Astrocyte (in vitro differentiated cells and primary cell): ENCODE measurements around the gene CFAP210. TPM values are rescaled to one million over a fixed set of nuclear protein-coding genes. Genes with fewer than 3 reads are reported as not detected.
A peak's percentile ranks its signal among the peaks of the same experiment; 100 is the strongest.

Experiments
- DNase-seq: peaks from one replicate; pipeline ENCODE4 v3.0.0-alpha.2; 2010; ENCODE audit warnings: low read depth
- FAIRE-seq: peaks from 2 replicates; lab custom pipeline; 2011; peaks lifted over from hg19 to GRCh38; lab: Jason Lieb, UNC
- H2AFZ ChIP-seq: 2 replicates; pipeline ENCODE4 v1.6.0; 2012; ENCODE audit warnings: low read depth, low read length, inconsistent platforms
- H3K27ac ChIP-seq: 2 replicates; pipeline ENCODE4 v1.5.1; 2011; ENCODE audit warnings: low read depth, low read length, inconsistent platforms
- H3K27me3 ChIP-seq: 2 replicates; pipeline ENCODE4 v1.6.0; 2011; ENCODE audit warnings: low read length, inconsistent platforms; ENCODE audit not compliant: insufficient read depth
- H3K36me3 ChIP-seq: 2 replicates; pipeline ENCODE4 v1.5.1; 2011; ENCODE audit warnings: low read length, inconsistent platforms; ENCODE audit not compliant: insufficient read depth
- H3K4me1 ChIP-seq: 2 replicates; pipeline ENCODE4 v1.5.1; 2011; ENCODE audit warnings: low read length, inconsistent platforms; ENCODE audit not compliant: insufficient read depth
- H3K4me2 ChIP-seq: 2 replicates; pipeline ENCODE4 v1.6.0; 2012; ENCODE audit warnings: low read length, inconsistent platforms
- H3K4me3 ChIP-seq: 2 replicates; pipeline ENCODE4 v1.5.1; 2011; ENCODE audit warnings: low read depth, mild to moderate bottlenecking, low read length, inconsistent platforms; ENCODE audit not compliant: insufficient read depth
- H3K79me2 ChIP-seq: 2 replicates; pipeline ENCODE4 v1.6.0; 2012; ENCODE audit warnings: mild to moderate bottlenecking, low read length, inconsistent platforms; ENCODE audit not compliant: insufficient read depth
- H3K9ac ChIP-seq: 2 replicates; pipeline ENCODE4 v1.6.0; 2012; ENCODE audit warnings: mild to moderate bottlenecking, low read length, inconsistent platforms
- H3K9me3 ChIP-seq: 2 replicates; pipeline ENCODE4 v1.5.1; 2012; ENCODE audit warnings: low read depth, mild to moderate bottlenecking, low read length, inconsistent platforms; ENCODE audit not compliant: insufficient read depth
- H4K20me1 ChIP-seq: 2 replicates; pipeline ENCODE4 v1.6.0; 2012; ENCODE audit warnings: low read length, inconsistent platforms; ENCODE audit not compliant: insufficient read depth
- H3K27ac Mint-ChIP-seq: one replicate; pipeline ENCODE4 v1.8.0; 2021; ENCODE audit warnings: mild to moderate bottlenecking, mixed read lengths; ENCODE audit not compliant: unreplicated experiment
- H3K27me3 Mint-ChIP-seq: one replicate; pipeline ENCODE4 v1.8.0; 2021; ENCODE audit warnings: low read depth, mixed read lengths; ENCODE audit not compliant: unreplicated experiment
- H3K36me3 Mint-ChIP-seq: one replicate; pipeline ENCODE4 v1.8.0; 2021; ENCODE audit warnings: low read depth, mixed read lengths; ENCODE audit not compliant: unreplicated experiment
- H3K4me1 Mint-ChIP-seq: one replicate; pipeline ENCODE4 v1.8.0; 2021; ENCODE audit warnings: low read depth, mixed read lengths; ENCODE audit not compliant: unreplicated experiment
- H3K4me3 Mint-ChIP-seq: one replicate; pipeline ENCODE4 v1.8.0; 2021; ENCODE audit warnings: mild to moderate bottlenecking, moderate library complexity, mixed read lengths; ENCODE audit not compliant: unreplicated experiment
- H3K9me3 Mint-ChIP-seq: one replicate; pipeline ENCODE4 v1.8.0; 2021; ENCODE audit warnings: mild to moderate bottlenecking, mixed read lengths; ENCODE audit not compliant: unreplicated experiment
- EZH2 ChIP-seq: IDR thresholded peaks from 2 replicates; pipeline ENCODE4 v1.6.1; 2012; ENCODE audit warnings: mild to moderate bottlenecking, low read length, inconsistent platforms; ENCODE audit not compliant: insufficient read depth
- total RNA-seq: library from RNA; stranded (reverse); gene quantifications from 2 replicates; pipeline ENCODE4 v1.2.1, GENCODE V29; 2021
- TF ChIP-seq, protein P1 (sequence below): IDR thresholded peaks from 2 replicates; pipeline ENCODE4 v1.5.1; 2011; ENCODE audit warnings: low read depth, mild to moderate bottlenecking, inconsistent platforms, low read length, moderate library complexity; ENCODE audit not compliant: insufficient read depth

Gene CFAP210
- total RNA-seq, 1 donor from 2014 or later, result 0.20 TPM

DNA sequence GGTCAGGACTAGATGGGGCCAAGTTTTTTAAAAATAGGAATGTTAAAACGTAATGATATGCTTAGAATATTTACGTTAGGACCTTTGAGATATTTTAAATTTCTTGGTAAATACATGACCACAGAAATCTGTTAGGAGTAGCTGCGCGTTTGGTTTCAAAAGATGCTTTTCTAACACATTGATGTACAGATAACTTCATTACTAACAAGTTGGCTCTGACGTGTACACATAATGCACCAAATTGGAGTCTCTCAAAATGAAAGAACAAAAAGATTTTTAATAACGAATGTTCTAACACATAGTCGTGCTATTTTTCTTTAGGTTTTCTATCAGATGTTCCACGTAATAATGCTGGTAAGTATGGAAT lies 672 bp upstream of the CFAP210 start:
- TF ChIP-seq, protein P1, sequence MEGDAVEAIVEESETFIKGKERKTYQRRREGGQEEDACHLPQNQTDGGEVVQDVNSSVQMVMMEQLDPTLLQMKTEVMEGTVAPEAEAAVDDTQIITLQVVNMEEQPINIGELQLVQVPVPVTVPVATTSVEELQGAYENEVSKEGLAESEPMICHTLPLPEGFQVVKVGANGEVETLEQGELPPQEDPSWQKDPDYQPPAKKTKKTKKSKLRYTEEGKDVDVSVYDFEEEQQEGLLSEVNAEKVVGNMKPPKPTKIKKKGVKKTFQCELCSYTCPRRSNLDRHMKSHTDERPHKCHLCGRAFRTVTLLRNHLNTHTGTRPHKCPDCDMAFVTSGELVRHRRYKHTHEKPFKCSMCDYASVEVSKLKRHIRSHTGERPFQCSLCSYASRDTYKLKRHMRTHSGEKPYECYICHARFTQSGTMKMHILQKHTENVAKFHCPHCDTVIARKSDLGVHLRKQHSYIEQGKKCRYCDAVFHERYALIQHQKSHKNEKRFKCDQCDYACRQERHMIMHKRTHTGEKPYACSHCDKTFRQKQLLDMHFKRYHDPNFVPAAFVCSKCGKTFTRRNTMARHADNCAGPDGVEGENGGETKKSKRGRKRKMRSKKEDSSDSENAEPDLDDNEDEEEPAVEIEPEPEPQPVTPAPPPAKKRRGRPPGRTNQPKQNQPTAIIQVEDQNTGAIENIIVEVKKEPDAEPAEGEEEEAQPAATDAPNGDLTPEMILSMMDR, result no peak
- no peak for TF ChIP-seq EZH2
- H3K27me3 Mint-ChIP-seq, result peaks cover 3% of the 10 kb centered on the region
- Histone ChIP-seq H3K4me3 (peak overlapping the region; percentile 80), H3K4me2 (peak overlapping the region; percentile 99), H2AFZ (peak overlapping the region; percentile 99), H3K9ac (peak overlapping the region; percentile 85), H3K9me3 (no peaks in the 10 kb centered on the region), H3K27me3 (no peaks in the 10 kb centered on the region), H3K27ac (peak overlapping the region; percentile 80), H4K20me1 (no peaks in the 10 kb centered on the region), H3K4me1 (no peaks in the 10 kb centered on the region), H3K36me3 (no peaks in the 10 kb centered on the region), H3K79me2 (no peaks in the 10 kb centered on the region)
- peak overlapping the region; percentile 72 for H3K27ac Mint-ChIP-seq
- peaks cover 2% of the 10 kb centered on the region for H3K9me3 Mint-ChIP-seq
- FAIRE-seq (no peak), DNase-seq (no peak)
- H3K4me1 Mint-ChIP-seq, result peaks cover 3% of the 10 kb centered on the region
- no peaks in the 10 kb centered on the region for H3K36me3 Mint-ChIP-seq
- peak overlapping the region; percentile 93 for H3K4me3 Mint-ChIP-seq

DNA sequence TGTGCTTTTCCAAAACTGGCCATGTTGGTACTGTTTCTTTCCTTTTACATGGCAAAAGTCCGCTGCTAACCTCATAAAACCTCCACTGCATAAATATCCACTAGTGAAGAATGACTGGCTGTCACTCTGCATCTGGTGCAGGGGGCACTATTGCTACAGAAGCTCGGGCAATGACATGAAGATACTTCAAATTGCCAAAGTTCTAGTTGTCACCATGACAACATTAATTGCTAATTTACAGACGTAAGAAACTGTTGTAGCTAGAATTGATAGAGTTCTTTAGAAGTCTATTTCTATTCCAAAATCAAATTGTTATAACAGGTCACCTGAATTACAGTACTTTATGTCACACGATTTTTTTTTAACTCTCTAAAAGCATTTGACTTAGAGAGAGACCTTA lies 845 bp downstream of the CFAP210 start:
- H3K27ac ChIP-seq, result no peak overlapping the region

DNA sequence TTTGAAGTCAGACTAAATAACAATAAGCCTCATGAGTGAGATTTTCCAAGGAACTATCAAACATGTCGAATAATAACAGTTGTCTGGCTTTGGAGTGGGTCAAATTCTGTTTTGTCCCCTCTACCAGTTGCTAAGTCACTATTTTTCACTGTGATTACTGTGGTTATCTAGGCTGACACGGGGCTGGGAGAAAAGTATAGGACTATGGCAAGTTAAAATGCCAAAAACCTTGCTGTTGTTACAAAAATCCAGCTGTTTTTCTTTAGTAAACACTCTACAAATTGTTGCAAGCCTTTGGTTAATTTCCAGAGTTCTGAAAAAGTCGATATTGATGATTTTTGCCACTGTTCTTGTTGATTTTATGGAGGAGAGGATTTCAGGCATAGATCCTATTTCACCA lies 1.5 kb downstream of the CFAP210 start:
- Histone ChIP-seq H3K4me1 (no peaks in the 10 kb centered on the region), H3K79me2 (no peaks in the 10 kb centered on the region), H3K9ac (no peak overlapping the region), H3K4me2 (no peak overlapping the region), H3K9me3 (no peaks in the 10 kb centered on the region), H3K36me3 (no peaks in the 10 kb centered on the region), H2AFZ (no peak overlapping the region), H3K27ac (no peak overlapping the region), H3K27me3 (no peaks in the 10 kb centered on the region), H4K20me1 (no peaks in the 10 kb centered on the region), H3K4me3 (no peak overlapping the region)
- no peak overlapping the region for H3K4me3 Mint-ChIP-seq
- DNase-seq (no peak), FAIRE-seq (no peak)
- H3K4me1 Mint-ChIP-seq, result peaks cover 3% of the 10 kb centered on the region
- no peaks in the 10 kb centered on the region for H3K36me3 Mint-ChIP-seq
- H3K9me3 Mint-ChIP-seq, result peaks cover 4% of the 10 kb centered on the region
- H3K27ac Mint-ChIP-seq, result no peak overlapping the region
- no peak for TF ChIP-seq EZH2
- TF ChIP-seq, protein P1, result no peak
- H3K27me3 Mint-ChIP-seq, result peaks cover 3% of the 10 kb centered on the region

More for the DNA sequence above, 845 bp downstream of the CFAP210 start:
- Histone ChIP-seq H3K36me3 (no peaks in the 10 kb centered on the region), H3K79me2 (no peaks in the 10 kb centered on the region), H3K4me1 (no peaks in the 10 kb centered on the region), H3K9ac (peak overlapping the region; percentile 85), H3K4me3 (no peak overlapping the region), H4K20me1 (no peaks in the 10 kb centered on the region), H3K9me3 (no peaks in the 10 kb centered on the region), H3K4me2 (peak overlapping the region; percentile 99), H2AFZ (no peak overlapping the region), H3K27me3 (no peaks in the 10 kb centered on the region)
- peaks cover 3% of the 10 kb centered on the region for H3K27me3 Mint-ChIP-seq
- H3K27ac Mint-ChIP-seq, result peak overlapping the region; percentile 95
- H3K9me3 Mint-ChIP-seq, result peaks cover 2% of the 10 kb centered on the region
- peaks cover 3% of the 10 kb centered on the region for H3K4me1 Mint-ChIP-seq
- peak overlapping the region; percentile 93 for H3K4me3 Mint-ChIP-seq
- no peak for DNase-seq
- no peak for FAIRE-seq
- no peak for TF ChIP-seq EZH2
- TF ChIP-seq, protein P1, result no peak
- H3K36me3 Mint-ChIP-seq, result no peaks in the 10 kb centered on the region
